ENCODE results near the gene RORB.

GRCh38 chr9:74570879-74571512 is 73.9 kb downstream of the RORB start:
- TF ChIP-seq, protein P1, sequence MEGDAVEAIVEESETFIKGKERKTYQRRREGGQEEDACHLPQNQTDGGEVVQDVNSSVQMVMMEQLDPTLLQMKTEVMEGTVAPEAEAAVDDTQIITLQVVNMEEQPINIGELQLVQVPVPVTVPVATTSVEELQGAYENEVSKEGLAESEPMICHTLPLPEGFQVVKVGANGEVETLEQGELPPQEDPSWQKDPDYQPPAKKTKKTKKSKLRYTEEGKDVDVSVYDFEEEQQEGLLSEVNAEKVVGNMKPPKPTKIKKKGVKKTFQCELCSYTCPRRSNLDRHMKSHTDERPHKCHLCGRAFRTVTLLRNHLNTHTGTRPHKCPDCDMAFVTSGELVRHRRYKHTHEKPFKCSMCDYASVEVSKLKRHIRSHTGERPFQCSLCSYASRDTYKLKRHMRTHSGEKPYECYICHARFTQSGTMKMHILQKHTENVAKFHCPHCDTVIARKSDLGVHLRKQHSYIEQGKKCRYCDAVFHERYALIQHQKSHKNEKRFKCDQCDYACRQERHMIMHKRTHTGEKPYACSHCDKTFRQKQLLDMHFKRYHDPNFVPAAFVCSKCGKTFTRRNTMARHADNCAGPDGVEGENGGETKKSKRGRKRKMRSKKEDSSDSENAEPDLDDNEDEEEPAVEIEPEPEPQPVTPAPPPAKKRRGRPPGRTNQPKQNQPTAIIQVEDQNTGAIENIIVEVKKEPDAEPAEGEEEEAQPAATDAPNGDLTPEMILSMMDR (IDR thresholded peaks at IDR 0.05): peak; percentile 48
- TF ChIP-seq, protein P2, sequence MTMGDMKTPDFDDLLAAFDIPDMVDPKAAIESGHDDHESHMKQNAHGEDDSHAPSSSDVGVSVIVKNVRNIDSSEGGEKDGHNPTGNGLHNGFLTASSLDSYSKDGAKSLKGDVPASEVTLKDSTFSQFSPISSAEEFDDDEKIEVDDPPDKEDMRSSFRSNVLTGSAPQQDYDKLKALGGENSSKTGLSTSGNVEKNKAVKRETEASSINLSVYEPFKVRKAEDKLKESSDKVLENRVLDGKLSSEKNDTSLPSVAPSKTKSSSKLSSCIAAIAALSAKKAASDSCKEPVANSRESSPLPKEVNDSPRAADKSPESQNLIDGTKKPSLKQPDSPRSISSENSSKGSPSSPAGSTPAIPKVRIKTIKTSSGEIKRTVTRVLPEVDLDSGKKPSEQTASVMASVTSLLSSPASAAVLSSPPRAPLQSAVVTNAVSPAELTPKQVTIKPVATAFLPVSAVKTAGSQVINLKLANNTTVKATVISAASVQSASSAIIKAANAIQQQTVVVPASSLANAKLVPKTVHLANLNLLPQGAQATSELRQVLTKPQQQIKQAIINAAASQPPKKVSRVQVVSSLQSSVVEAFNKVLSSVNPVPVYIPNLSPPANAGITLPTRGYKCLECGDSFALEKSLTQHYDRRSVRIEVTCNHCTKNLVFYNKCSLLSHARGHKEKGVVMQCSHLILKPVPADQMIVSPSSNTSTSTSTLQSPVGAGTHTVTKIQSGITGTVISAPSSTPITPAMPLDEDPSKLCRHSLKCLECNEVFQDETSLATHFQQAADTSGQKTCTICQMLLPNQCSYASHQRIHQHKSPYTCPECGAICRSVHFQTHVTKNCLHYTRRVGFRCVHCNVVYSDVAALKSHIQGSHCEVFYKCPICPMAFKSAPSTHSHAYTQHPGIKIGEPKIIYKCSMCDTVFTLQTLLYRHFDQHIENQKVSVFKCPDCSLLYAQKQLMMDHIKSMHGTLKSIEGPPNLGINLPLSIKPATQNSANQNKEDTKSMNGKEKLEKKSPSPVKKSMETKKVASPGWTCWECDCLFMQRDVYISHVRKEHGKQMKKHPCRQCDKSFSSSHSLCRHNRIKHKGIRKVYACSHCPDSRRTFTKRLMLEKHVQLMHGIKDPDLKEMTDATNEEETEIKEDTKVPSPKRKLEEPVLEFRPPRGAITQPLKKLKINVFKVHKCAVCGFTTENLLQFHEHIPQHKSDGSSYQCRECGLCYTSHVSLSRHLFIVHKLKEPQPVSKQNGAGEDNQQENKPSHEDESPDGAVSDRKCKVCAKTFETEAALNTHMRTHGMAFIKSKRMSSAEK (CRISPR knock-in tag; IDR thresholded peaks at IDR 0.05; ENCODE audit: borderline replicate concordance): no peak
